GM12873 (cell line): ENCODE measurements around the gene POLE2.

ENCODE experiments used
- TF ChIP-seq, protein P1 (sequence below): IDR thresholded peaks from 2 replicates; pipeline ENCODE4 v1.5.1; 2012; ENCODE audit warnings: low read depth, mild to moderate bottlenecking, moderate library complexity, low read length, control low read depth; ENCODE audit not compliant: insufficient read depth; ENCODE audit errors: missing control alignments

The POLE2 gene

DNA sequence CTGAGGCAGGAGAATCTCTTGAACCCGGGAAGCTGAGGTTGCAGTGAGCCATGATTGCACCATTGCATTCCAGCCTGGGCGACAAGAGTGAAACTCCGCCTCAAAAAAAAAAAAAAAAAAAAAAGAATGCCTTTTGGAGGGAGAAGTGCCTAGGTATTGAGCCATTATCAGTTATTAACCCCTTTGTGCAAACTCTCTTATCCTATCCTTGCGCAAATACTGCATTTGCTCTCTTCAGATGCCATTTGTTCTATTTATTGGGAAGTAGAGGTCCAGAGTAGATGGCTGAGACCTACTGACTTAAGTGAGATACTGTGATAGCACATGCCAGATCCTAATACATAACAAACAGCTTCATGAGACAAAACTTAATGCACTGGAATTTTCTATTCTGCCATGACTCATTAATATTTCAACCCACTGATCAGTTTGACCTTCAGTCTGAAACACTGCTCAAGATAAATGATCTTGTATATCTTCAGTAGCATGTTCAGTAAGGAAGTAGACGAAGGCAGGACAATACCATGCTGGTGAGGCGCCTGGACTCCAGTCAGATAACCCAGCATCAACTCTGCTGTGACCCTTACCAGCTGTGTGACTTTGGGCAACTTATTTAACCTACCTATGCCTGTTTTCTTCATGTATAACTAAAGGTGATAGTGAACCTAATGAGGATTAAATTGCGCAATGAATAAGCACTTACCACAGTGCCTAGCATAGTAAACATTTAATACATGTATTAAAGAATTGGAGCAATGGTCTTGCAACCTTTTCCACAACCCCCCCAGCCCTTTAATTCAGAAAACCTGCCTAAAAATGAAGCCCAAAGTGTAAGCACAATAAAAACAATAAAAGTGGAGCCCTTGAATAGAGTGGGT, 47.2 kb downstream of the POLE2 start:
- TF ChIP-seq, protein P1, sequence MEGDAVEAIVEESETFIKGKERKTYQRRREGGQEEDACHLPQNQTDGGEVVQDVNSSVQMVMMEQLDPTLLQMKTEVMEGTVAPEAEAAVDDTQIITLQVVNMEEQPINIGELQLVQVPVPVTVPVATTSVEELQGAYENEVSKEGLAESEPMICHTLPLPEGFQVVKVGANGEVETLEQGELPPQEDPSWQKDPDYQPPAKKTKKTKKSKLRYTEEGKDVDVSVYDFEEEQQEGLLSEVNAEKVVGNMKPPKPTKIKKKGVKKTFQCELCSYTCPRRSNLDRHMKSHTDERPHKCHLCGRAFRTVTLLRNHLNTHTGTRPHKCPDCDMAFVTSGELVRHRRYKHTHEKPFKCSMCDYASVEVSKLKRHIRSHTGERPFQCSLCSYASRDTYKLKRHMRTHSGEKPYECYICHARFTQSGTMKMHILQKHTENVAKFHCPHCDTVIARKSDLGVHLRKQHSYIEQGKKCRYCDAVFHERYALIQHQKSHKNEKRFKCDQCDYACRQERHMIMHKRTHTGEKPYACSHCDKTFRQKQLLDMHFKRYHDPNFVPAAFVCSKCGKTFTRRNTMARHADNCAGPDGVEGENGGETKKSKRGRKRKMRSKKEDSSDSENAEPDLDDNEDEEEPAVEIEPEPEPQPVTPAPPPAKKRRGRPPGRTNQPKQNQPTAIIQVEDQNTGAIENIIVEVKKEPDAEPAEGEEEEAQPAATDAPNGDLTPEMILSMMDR = no peak

DNA sequence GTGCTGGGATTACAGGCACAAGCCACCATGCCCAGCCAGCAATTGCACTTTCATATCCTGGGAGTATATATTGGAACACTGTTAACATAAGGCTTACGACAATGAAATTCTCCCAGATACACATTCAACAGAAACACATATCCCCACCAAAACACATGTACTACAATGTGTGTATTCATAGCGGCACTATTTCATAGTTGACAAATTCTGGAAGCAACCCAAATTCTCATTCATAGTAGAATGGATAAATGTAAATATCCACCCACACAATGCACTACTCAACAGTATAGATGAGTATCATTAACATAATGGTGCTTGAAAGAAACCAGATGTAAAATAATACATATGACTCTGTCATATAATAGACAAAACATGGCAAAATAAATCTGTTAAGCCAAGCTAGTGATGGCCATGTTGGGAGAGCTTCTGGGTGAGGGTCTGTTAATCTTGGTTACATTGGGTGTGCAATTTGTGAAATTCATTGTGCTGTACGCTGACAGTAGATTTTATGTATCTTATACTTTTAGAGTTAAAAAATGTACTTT, 50.4 kb downstream of the POLE2 start:
- TF ChIP-seq, protein P1 = no peak

DNA sequence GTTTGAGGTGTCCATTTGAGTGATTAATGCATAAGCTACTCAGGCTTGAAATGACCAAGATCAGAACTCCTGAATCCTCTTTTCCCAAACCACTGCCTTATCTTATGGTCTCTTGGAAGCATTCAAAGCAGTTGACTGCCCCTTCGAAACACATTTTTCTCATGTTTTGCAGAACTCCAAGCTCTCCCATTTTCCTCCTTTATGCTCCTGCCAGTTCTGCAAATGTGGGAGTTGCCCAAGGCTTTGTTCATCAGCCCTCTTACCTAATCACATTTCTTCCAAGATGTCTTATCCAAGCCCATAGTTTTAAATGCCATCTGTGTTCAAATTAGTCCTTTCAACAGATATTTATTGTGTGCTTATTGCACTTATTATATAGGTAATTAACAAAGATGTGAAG, 51.1 kb downstream of the POLE2 start:
- TF ChIP-seq, protein P1 = no peak

DNA sequence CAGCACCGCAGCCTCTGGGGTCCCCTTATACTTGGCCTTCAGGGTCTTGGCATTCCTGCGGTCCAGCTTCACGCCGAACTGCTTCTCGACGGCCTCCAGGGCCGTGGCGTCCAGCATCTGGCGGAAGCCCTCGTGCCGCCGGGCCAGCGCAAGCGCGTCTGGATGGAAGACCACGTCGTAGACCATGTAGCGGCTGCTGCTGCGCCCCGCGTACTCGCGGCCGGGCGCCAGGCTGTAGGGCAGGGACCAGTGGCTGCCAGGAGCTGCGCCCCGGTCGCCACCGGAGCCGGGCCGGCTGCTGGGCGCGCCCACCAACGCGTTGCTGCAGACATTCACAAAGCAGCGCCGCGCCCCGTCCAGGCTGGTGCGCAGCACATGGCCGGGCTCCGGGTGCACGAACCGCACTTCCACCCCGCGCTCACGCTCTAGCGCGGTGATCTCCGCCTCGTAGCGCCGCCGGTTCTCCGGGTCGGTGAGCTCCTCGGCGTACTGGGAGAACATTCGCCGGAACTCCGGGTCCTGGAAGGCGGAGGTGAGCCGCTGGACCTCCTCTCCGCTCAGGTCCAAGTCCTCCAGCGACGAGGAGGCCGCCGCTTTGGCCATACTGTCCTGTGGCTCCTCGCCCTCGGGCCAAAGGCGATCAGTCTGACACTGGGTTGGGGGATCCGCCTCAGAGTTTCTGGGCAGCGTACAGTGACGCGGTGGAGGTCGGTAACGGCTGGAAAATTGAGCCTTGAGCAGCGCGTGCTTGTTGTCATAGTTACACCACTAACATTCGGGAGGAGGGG, 53.3 kb downstream of the POLE2 start, which contains the start of gene DNAAF2:
Gene DNAAF2 (minus strand): TSS at position 698 of the 788 bp plus-strand sequence. CDS start 95 bp downstream, at position 603.
- TF ChIP-seq, protein P1 = no peak

DNA sequence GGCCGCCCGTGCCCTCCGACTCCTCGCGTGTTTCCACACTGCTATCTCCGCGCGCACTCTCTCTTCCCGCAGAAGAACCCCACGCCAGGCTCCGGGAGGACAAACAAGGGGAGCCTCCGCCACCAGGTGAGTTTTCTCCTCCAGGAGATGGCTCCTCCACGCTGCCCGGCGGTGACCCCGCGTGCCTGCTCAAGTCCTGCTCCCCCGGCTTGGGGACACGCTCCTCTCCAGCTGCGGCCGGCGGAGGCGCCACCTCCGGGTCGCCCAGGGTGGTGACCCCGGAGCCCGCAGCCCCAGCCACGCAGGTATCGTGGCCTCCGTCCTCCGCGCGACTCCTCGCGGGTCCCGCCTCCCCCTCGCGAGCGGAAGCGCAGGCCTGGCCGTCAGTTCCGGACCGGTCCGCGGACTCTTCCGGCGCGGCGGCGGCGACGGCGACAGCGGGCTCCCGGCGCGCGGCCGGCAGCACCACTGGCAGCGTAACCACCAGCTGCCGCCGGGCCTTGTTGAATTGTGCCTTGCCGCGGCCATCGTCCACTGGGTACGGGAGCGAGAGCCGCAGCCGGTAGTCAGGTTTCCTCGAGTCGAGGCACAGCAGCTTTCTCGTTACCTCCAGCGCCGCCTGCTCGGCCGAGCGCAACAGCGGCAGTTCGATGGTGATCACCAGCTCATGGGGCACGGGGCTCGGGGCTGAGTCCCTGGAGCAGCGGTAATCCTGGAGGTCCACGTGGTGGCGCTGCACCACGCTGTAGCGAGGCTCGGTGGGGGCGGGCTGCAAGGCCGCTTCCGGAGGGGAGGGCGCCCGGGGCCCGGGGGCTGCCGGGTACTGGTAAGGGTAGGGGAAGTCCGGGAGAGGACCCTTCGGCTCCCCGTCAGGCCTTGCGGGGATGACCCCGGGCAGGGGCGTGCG, 54.1 kb downstream of the POLE2 start:
- TF ChIP-seq, protein P1 = peak; percentile 83

DNA sequence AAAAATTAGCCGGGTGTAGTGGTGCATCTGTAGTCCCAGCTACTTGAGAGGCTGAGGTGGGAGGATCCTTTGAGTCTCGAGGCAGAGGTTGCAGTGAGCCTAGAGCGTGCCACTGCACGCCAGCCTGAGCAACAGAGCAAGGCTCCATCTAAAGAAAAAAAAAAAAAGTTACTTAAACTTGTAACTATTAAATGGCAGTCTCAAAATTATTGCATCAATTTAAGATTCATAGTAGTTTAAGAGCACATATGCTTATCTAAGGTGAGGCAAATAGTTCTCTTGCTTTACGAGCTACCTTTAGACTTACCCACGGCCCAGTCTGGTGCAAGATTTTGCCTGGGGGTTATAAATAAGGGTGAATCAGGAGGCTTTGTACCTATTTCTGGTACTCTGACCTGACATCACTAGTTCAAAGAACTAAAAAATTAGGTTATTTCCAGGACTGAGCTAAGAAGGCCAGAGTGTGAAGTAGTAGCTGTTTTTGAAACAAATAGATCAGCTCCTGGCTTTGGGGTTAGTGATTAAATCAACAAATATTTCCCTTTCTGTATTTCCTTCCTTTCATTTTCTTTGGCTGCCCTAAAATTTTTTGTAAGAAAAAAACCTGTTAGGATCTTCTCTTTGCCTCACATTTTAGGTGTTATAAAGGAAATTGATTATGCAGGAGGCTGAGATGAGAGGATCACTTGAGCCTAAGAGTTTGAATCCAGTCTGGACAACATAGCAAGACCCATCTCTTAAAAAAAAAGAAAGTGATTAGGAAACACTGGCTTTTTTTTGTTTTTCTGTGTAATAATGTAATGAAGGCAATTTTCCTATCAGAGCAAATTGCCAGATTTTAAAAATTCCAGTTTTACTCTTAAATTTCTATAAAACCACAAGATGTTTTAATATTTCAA, 63.8 kb downstream of the POLE2 start:
- TF ChIP-seq, protein P1 = no peak
